ENCODE results near the gene PARP3. TPM values are rescaled to one million over a fixed set of nuclear protein-coding genes. Genes with fewer than 3 reads are reported as not detected.

PARP3 gene
- total and polyA plus RNA-seq, 2 of the 8 experiments (the other 6 are each of a cell fraction or from before 2014, with no cell fraction given): 1.3 to 1.6 TPM

- TF ChIP-seq HDAC2 (IDR thresholded peaks at IDR 0.05; ENCODE audit: borderline replicate concordance in 1 of 2, low read depth in 2 of 2, low read length in 2 of 2): no peak
- TF ChIP-seq RAD21 (IDR thresholded peaks at IDR 0.05 in 1 of 2, conservative IDR thresholded peaks at IDR 0.05 in 1 of 2; ENCODE audit: low read depth in 2 of 2, low read length in 2 of 2): no peak
- TF ChIP-seq SUZ12 (IDR thresholded peaks at IDR 0.05; ENCODE audit: low read length): no peak
- TF ChIP-seq SP1 (IDR thresholded peaks at IDR 0.05; ENCODE audit: low read depth, low read length): no peak
These were observed 27.7 kb downstream of the PARP3 start (continued) for GRCh38 chr3:51969841-51970240.
